Measurements from ENCODE around the gene ITGB7.
A peak's percentile ranks its signal among the peaks of the same experiment; 100 is the strongest.
"Not testable (repeated sequence)": the region's sequence is repeated elsewhere in the genome, so short reads cannot be mapped to it uniquely, and the experiment has no call there.

The ITGB7 gene

GRCh38 chr12:53186745-53187144, 20.3 kb downstream of the ITGB7 start:
- Mint-ChIP-seq H3K4me1 (peaks cover 55% of the 10 kb centered on the region), H3K27ac (ENCODE audit: low read depth) (no peak overlapping the region), H3K27me3 (no peaks in the 10 kb centered on the region), H3K4me3 (no peak overlapping the region), H3K36me3 (ENCODE audit: insufficient read depth) (peaks cover 39% of the 10 kb centered on the region), H3K9me3 (no peaks in the 10 kb centered on the region)
- ATAC-seq (replicated peaks; ENCODE audit: extremely low read depth, poor library complexity, severe bottlenecking) (no peak), DNase-seq (ENCODE audit: low spot score in 2 of 2) (no peak)

GRCh38 chr12:53185582-53186153, 21.4 kb downstream of the ITGB7 start:
- H3K27ac Mint-ChIP-seq (ENCODE audit: low read depth): no peak overlapping the region
- DNase-seq (ENCODE audit: low spot score in 2 of 2) (no peak), ATAC-seq (replicated peaks; ENCODE audit: extremely low read depth, poor library complexity, severe bottlenecking) (no peak)
- no peak overlapping the region for H3K4me3 Mint-ChIP-seq
- H3K4me1 Mint-ChIP-seq: peaks cover 57% of the 10 kb centered on the region
- peaks cover 38% of the 10 kb centered on the region for H3K36me3 Mint-ChIP-seq (ENCODE audit: insufficient read depth)
- H3K9me3 Mint-ChIP-seq: no peaks in the 10 kb centered on the region
- H3K27me3 Mint-ChIP-seq: no peaks in the 10 kb centered on the region

GRCh38 chr12:53184828-53185227, 22.2 kb downstream of the ITGB7 start:
- H3K36me3 Mint-ChIP-seq (ENCODE audit: insufficient read depth): peaks cover 42% of the 10 kb centered on the region
- no peaks in the 10 kb centered on the region for H3K9me3 Mint-ChIP-seq
- no peak for ATAC-seq (replicated peaks; ENCODE audit: extremely low read depth, poor library complexity, severe bottlenecking)
- peaks cover 53% of the 10 kb centered on the region for H3K4me1 Mint-ChIP-seq
- no peak overlapping the region for H3K27ac Mint-ChIP-seq (ENCODE audit: low read depth)
- H3K27me3 Mint-ChIP-seq: no peaks in the 10 kb centered on the region
- no peak for DNase-seq (ENCODE audit: low spot score in 2 of 2)
- no peak overlapping the region for H3K4me3 Mint-ChIP-seq

- DNase-seq (ENCODE audit: low spot score in 2 of 2): no peak
- no peaks in the 10 kb centered on the region for H3K27me3 Mint-ChIP-seq
Measured at GRCh38 chr12:53182903-53183302, 24.1 kb downstream of the ITGB7 start.

GRCh38 chr12:53181935-53182334, 25.1 kb downstream of the ITGB7 start:
- H3K27me3 Mint-ChIP-seq: no peaks in the 10 kb centered on the region
- peak overlapping the region; percentile 91 for H3K4me3 Mint-ChIP-seq
- H3K27ac Mint-ChIP-seq (ENCODE audit: low read depth): peak overlapping the region; percentile 93
- peaks cover 61% of the 10 kb centered on the region for H3K4me1 Mint-ChIP-seq
- peaks cover 38% of the 10 kb centered on the region for H3K36me3 Mint-ChIP-seq (ENCODE audit: insufficient read depth)
- DNase-seq (ENCODE audit: low spot score in 2 of 2) (no peak), ATAC-seq (replicated peaks; ENCODE audit: extremely low read depth, poor library complexity, severe bottlenecking) (no peak)
- H3K9me3 Mint-ChIP-seq: no peaks in the 10 kb centered on the region

More at GRCh38 chr12:53182903-53183302, 24.1 kb downstream of the ITGB7 start:
- H3K9me3 Mint-ChIP-seq: no peaks in the 10 kb centered on the region
- no peak overlapping the region for H3K27ac Mint-ChIP-seq (ENCODE audit: low read depth)
- H3K4me1 Mint-ChIP-seq: peaks cover 61% of the 10 kb centered on the region
- H3K36me3 Mint-ChIP-seq (ENCODE audit: insufficient read depth): peaks cover 44% of the 10 kb centered on the region
- peak overlapping the region; percentile 91 for H3K4me3 Mint-ChIP-seq
- ATAC-seq (replicated peaks; ENCODE audit: extremely low read depth, poor library complexity, severe bottlenecking): no peak

- ATAC-seq (replicated peaks; ENCODE audit: extremely low read depth, poor library complexity, severe bottlenecking): peak; percentile 38
- Mint-ChIP-seq H3K27me3 (no peaks in the 10 kb centered on the region), H3K4me1 (peaks cover 53% of the 10 kb centered on the region), H3K27ac (ENCODE audit: low read depth) (peak overlapping the region; percentile 93), H3K4me3 (peak overlapping the region; percentile 91), H3K36me3 (ENCODE audit: insufficient read depth) (peaks cover 29% of the 10 kb centered on the region), H3K9me3 (no peaks in the 10 kb centered on the region)
- DNase-seq (ENCODE audit: low spot score in 2 of 2): peak in 1 of 2 donors; percentile 35
Measured at GRCh38 chr12:53180931-53181645, 26.0 kb downstream of the ITGB7 start.

- Mint-ChIP-seq H3K36me3 (ENCODE audit: insufficient read depth) (peaks cover 23% of the 10 kb centered on the region), H3K27ac (ENCODE audit: low read depth) (peak within 1 kb of the TSS; percentile 93)
Measured at GRCh38 chr12:53180220-53180930, 26.7 kb downstream of the ITGB7 start, which contains the start of the genes CSAD and ZNF740. CSAD (minus strand) TSS chr12:53180925; CDS start chr12:53173470, 7,455 bp downstream. ZNF740 (plus strand) TSS chr12:53180722; CDS start chr12:53181984, 1,262 bp downstream.

GRCh38 chr12:53179687-53180219, 27.3 kb downstream of the ITGB7 start:
- H3K4me1 Mint-ChIP-seq: peaks cover 46% of the 10 kb centered on the region
- H3K36me3 Mint-ChIP-seq (ENCODE audit: insufficient read depth): peaks cover 22% of the 10 kb centered on the region
- H3K9me3 Mint-ChIP-seq: no peaks in the 10 kb centered on the region
- DNase-seq (ENCODE audit: low spot score in 2 of 2): no peak
- peak; percentile 3 for ATAC-seq (replicated peaks; ENCODE audit: extremely low read depth, poor library complexity, severe bottlenecking)
- no peaks in the 10 kb centered on the region for H3K27me3 Mint-ChIP-seq
- peak overlapping the region; percentile 93 for H3K27ac Mint-ChIP-seq (ENCODE audit: low read depth)
- H3K4me3 Mint-ChIP-seq: peak overlapping the region; percentile 91

More at GRCh38 chr12:53180220-53180930, 26.7 kb downstream of the ITGB7 start, which contains the start of the genes CSAD and ZNF740:
- DNase-seq (ENCODE audit: low spot score in 2 of 2) (peak; percentile 88 to 94), ATAC-seq (replicated peaks; ENCODE audit: extremely low read depth, poor library complexity, severe bottlenecking) (peak; percentile 99)
- no peaks in the 10 kb centered on the region for H3K9me3 Mint-ChIP-seq
- no peaks in the 10 kb centered on the region for H3K27me3 Mint-ChIP-seq
- peak within 1 kb of the TSS; percentile 91 for H3K4me3 Mint-ChIP-seq
- H3K4me1 Mint-ChIP-seq: peaks cover 49% of the 10 kb centered on the region

- not testable (repeated sequence) for ATAC-seq (replicated peaks; ENCODE audit: extremely low read depth, poor library complexity, severe bottlenecking); H3K27me3 Mint-ChIP-seq; DNase-seq (ENCODE audit: low spot score in 2 of 2); H3K9me3 Mint-ChIP-seq
- H3K4me3 Mint-ChIP-seq: peak overlapping the region; percentile 91
- peaks cover 19% of the 10 kb centered on the region for H3K36me3 Mint-ChIP-seq (ENCODE audit: insufficient read depth)
- H3K27ac Mint-ChIP-seq (ENCODE audit: low read depth): peak overlapping the region; percentile 93
- peaks cover 36% of the 10 kb centered on the region for H3K4me1 Mint-ChIP-seq
Measured at GRCh38 chr12:53178803-53179202, 28.2 kb downstream of the ITGB7 start.

GRCh38 chr12:53177447-53177846, 29.6 kb downstream of the ITGB7 start:
- H3K4me3 Mint-ChIP-seq; H3K9me3 Mint-ChIP-seq; H3K27me3 Mint-ChIP-seq; ATAC-seq (replicated peaks; ENCODE audit: extremely low read depth, poor library complexity, severe bottlenecking); DNase-seq (ENCODE audit: low spot score in 2 of 2); H3K27ac Mint-ChIP-seq (ENCODE audit: low read depth): not testable (repeated sequence)
- H3K4me1 Mint-ChIP-seq: peaks cover 26% of the 10 kb centered on the region
- H3K36me3 Mint-ChIP-seq (ENCODE audit: insufficient read depth): peaks cover 16% of the 10 kb centered on the region

- peaks cover 12% of the 10 kb centered on the region for H3K36me3 Mint-ChIP-seq (ENCODE audit: insufficient read depth)
- H3K27me3 Mint-ChIP-seq: no peaks in the 10 kb centered on the region
Measured at GRCh38 chr12:53176750-53177149, 30.3 kb downstream of the ITGB7 start.

GRCh38 chr12:53174881-53175491, 32.1 kb downstream of the ITGB7 start:
- no peaks in the 10 kb centered on the region for H3K27me3 Mint-ChIP-seq
- no peak for DNase-seq (ENCODE audit: low spot score in 2 of 2)
- peaks cover 3% of the 10 kb centered on the region for H3K36me3 Mint-ChIP-seq (ENCODE audit: insufficient read depth)
- H3K4me3 Mint-ChIP-seq: no peak overlapping the region
- no peaks in the 10 kb centered on the region for H3K9me3 Mint-ChIP-seq
- no peak overlapping the region for H3K27ac Mint-ChIP-seq (ENCODE audit: low read depth)
- peaks cover 11% of the 10 kb centered on the region for H3K4me1 Mint-ChIP-seq
- no peak for ATAC-seq (replicated peaks; ENCODE audit: extremely low read depth, poor library complexity, severe bottlenecking)

More at GRCh38 chr12:53176750-53177149, 30.3 kb downstream of the ITGB7 start:
- peaks cover 19% of the 10 kb centered on the region for H3K4me1 Mint-ChIP-seq
- DNase-seq (ENCODE audit: low spot score in 2 of 2): no peak
- no peaks in the 10 kb centered on the region for H3K9me3 Mint-ChIP-seq
- H3K4me3 Mint-ChIP-seq: no peak overlapping the region
- ATAC-seq (replicated peaks; ENCODE audit: extremely low read depth, poor library complexity, severe bottlenecking): no peak
- no peak overlapping the region for H3K27ac Mint-ChIP-seq (ENCODE audit: low read depth)
